ENCODE measurements around the gene FOXRED2.
"Not testable (repeated sequence)": the region's sequence is repeated elsewhere in the genome, so short reads cannot be mapped to it uniquely, and the experiment has no call there.

The FOXRED2 gene

DNA sequence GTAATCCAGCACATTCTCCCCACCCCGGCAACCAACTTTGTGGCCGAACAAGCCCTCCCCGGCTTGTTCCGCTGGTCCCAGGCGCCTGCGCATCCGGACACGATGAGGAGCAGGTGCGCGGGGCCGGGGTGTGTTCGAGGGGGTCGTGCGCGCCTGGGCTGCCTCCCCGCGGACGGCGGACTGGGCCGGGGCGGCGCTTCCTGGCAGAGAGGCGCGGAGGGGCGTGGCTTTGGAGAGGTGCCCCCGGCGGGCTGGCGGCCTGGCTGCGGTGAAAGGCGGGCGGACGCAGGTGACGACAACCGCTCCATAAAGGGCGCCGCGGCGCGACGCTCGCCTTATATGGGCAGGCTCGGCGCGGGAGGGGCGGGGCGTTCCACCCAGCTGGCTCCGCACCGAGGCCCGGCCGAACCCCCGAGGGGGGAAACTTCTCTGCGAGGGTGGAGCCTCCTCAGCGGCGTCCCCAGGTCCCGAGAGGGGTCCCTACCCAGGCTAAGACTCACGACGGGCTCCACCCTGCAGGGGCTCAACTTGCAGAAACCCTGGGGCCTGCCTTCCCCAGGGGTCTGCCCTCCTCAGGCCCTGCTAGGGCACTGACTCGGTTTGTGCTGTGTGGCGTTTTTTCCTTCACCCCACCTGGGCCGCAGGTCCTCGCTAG is 51.8 kb downstream of the FOXRED2 start:
- ChIA-PET CTCF (interaction anchor here (1.0 to 3.3 kb wide), 6 partner anchors 9 to 154 kb away, joined by 3 to 17 read pairs (median 6); no protein-coding TSS in a partner anchor), POLR2A (interaction anchor here (0.6 to 0.7 kb wide), 2 partner anchors 25 to 53 kb away, joined by 3 to 14 read pairs; no protein-coding TSS in a partner anchor)
- TF ChIP-seq, protein P1, sequence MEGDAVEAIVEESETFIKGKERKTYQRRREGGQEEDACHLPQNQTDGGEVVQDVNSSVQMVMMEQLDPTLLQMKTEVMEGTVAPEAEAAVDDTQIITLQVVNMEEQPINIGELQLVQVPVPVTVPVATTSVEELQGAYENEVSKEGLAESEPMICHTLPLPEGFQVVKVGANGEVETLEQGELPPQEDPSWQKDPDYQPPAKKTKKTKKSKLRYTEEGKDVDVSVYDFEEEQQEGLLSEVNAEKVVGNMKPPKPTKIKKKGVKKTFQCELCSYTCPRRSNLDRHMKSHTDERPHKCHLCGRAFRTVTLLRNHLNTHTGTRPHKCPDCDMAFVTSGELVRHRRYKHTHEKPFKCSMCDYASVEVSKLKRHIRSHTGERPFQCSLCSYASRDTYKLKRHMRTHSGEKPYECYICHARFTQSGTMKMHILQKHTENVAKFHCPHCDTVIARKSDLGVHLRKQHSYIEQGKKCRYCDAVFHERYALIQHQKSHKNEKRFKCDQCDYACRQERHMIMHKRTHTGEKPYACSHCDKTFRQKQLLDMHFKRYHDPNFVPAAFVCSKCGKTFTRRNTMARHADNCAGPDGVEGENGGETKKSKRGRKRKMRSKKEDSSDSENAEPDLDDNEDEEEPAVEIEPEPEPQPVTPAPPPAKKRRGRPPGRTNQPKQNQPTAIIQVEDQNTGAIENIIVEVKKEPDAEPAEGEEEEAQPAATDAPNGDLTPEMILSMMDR (IDR thresholded peaks at IDR 0.05; ENCODE audit: control extremely low read depth, extremely low read depth, low read depth, missing control alignments): peak; percentile 16
- DNase-seq (ENCODE audit: extremely low spot score): peak; percentile 90

GRCh38 chr22:36453855-36454378 is 52.9 kb downstream of the FOXRED2 start:
- TF ChIP-seq, protein P1 (IDR thresholded peaks at IDR 0.05; ENCODE audit: control extremely low read depth, extremely low read depth, low read depth, missing control alignments): no peak
- CTCF ChIA-PET: interaction anchor here (1.8 to 3.3 kb wide), 4 partner anchors 10 to 153 kb away, joined by 5 to 17 read pairs (median 8); no protein-coding TSS in a partner anchor
- POLR2A ChIA-PET: no interaction called here

GRCh38 chr22:36452978-36453607 is 53.7 kb downstream of the FOXRED2 start:
- DNase-seq (ENCODE audit: extremely low spot score); POLR2A ChIA-PET: not testable (repeated sequence)
- CTCF ChIA-PET: interaction anchor here (1.8 to 2.3 kb wide), 2 partner anchors 9 to 152 kb away, joined by 6 read pairs; no protein-coding TSS in a partner anchor

More at GRCh38 chr22:36453855-36454378, 52.9 kb downstream of the FOXRED2 start:
- DNase-seq (ENCODE audit: extremely low spot score): no peak

DNA sequence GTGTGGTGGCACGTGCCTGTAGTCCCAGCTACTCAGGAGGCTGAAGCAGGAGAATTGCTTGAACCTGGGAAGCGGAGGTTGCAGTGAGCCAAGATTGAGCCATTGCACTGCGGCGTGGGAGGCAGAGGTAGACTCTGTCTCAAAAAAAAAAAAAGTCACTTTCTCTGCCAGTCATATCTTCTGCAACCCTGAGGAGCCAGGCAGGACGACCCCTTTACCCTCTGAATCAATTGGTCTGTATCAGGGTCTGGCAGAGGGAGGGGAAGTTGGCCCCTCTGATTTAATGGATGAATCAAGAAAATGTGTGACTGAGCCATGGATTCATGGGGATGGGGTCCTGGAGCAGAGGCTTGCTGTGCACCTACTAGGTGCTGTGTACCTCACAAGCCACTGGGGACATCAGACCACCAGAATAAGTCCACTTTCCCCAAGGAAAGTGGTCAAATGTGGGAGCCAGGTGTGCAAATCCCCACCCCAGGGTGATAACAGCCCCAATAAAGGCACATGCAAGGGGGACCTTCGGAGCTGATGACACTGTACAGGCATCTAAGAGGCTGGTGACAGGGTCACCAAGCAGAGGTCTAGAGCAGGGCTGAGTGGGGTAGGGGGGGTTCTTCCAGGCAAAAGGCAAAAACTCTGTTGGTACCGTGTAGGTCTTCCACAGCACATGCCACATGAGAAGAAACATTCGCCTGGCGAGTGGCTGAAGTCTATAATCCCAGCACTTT is 54.4 kb downstream of the FOXRED2 start:
- POLR2A ChIA-PET: interaction anchor here (1.0 to 1.5 kb wide), 2 partner anchors 17 to 121 kb away, joined by 3 read pairs; no protein-coding TSS in a partner anchor

DNA sequence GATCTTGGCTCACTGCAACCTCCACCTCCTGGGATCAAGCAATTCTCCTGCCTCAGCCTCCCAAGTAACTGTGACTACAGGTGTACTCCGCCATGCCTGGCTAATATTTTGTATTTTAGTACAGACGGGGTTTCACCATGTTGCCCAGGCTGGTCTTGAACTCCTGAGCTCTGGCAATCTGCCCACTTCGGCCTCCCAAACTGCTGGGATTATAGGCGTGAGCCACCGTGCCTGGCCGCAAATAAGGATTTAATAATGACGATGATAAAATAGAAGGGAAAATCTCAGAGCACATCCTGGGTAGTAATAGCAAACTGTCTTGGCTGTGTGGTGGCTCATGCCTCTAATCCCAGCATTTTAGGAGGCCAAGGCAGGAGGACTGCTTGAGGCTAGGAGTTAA is 55.9 kb downstream of the FOXRED2 start:
- POLR2A ChIA-PET: interaction anchor here (1.5 kb wide), 1 partner anchor 15 kb away, joined by 3 read pairs; no protein-coding TSS in a partner anchor
- CTCF ChIA-PET: interaction anchor here (1.0 to 2.7 kb wide), 2 partner anchors 20 to 21 kb away, joined by 3 to 9 read pairs; no protein-coding TSS in a partner anchor
- DNase-seq (ENCODE audit: extremely low spot score): not testable (repeated sequence)

More for the DNA sequence above, 54.4 kb downstream of the FOXRED2 start:
- CTCF ChIA-PET: interaction anchor here (0.9 to 2.7 kb wide), 4 partner anchors 10 to 152 kb away, joined by 3 to 9 read pairs (median 4); no protein-coding TSS in a partner anchor
- no peak for DNase-seq (ENCODE audit: extremely low spot score)
- TF ChIP-seq, protein P1 (IDR thresholded peaks at IDR 0.05; ENCODE audit: control extremely low read depth, extremely low read depth, low read depth, missing control alignments): no peak

- no peak for DNase-seq (ENCODE audit: extremely low spot score)
- CTCF ChIA-PET: interaction anchor here (2.7 kb wide), 1 partner anchor 21 kb away, joined by 9 read pairs; no protein-coding TSS in a partner anchor
- POLR2A ChIA-PET: no interaction called here
- TF ChIP-seq, protein P1 (IDR thresholded peaks at IDR 0.05; ENCODE audit: control extremely low read depth, extremely low read depth, low read depth, missing control alignments): no peak
These were observed 57.2 kb downstream of the FOXRED2 start for GRCh38 chr22:36449596-36450175.

- no peak for DNase-seq (ENCODE audit: extremely low spot score)
- POLR2A ChIA-PET: no interaction called here
- TF ChIP-seq, protein P1 (IDR thresholded peaks at IDR 0.05; ENCODE audit: control extremely low read depth, extremely low read depth, low read depth, missing control alignments): no peak
- CTCF ChIA-PET: no interaction called here
These were observed 59.2 kb downstream of the FOXRED2 start for GRCh38 chr22:36447632-36448031.

Data from GM10248 (cell line).